ENCODE results near the gene LARGE1. TPM values are rescaled to one million over a fixed set of nuclear protein-coding genes. Genes with fewer than 3 reads are reported as not detected.

LARGE1 gene
- total RNA-seq = 10 to 100 TPM; 29.5 to 42.1 TPM

DNA sequence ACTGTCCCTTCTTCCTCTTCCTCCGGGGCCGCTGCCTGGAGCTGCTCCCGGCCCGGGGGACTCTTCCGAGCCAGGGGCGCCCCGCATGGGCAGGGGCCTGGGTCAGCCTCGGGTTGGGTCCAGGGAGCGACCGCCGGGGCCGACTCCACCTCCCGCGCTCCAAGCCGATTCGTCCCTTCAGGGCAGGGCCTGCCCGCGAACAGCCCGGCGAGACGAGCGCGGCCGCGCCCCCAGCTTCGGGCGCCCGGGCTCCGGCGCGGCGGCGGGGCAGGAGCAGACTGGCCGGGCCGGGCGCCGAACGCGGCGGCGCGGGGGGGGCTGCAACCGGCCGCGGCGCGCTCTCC is at the start of gene LARGE1:
LARGE1 (minus strand) TSS at position 280 of the 344 bp plus-strand sequence.
- Histone ChIP-seq H3K9me3 (no peaks in the 10 kb centered on the region), H3K4me1 (ENCODE audit: control insufficient read depth in 1 of 2, low read depth in 2 of 2) (peaks cover 3 to 29% of the 10 kb centered on the region in 2 donors)
- ATAC-seq (ENCODE audit: insufficient number of reproducible peaks, low FRiP score, low read depth) = peak; percentile 32

DNA sequence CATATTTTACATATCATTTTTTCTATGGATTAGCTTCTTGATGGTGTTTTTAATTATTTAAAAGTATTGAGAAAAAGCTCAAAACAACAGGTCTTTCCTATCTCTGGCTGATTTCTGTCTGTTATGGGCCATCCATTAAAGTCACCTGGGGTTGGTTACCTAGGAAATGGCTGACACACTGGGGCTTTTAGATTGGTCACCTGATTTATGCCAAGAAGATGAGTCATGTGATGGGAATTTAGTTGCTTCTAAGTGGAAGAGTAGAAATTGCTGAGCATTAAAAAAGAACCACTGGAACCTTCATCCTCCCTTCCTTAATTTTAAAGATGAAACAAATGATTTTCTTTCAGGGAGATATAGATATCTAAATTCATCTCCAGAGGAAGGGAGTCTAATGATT is 48.8 kb upstream of the LARGE1 start:
- Histone ChIP-seq H3K27ac (no peak overlapping the region), H3K4me3 (no peak overlapping the region), H3K4me1 (ENCODE audit: control insufficient read depth in 1 of 2, low read depth in 2 of 2) (no peaks in the 10 kb centered on the region), H3K36me3 (no peaks in the 10 kb centered on the region), H3K27me3 (replicated peaks; ENCODE audit: insufficient read depth) (no peaks in the 10 kb centered on the region), H3K9me3 (no peaks in the 10 kb centered on the region)
- no peak for ATAC-seq (ENCODE audit: insufficient number of reproducible peaks, low FRiP score, low read depth)
- TF ChIP-seq, protein P1, sequence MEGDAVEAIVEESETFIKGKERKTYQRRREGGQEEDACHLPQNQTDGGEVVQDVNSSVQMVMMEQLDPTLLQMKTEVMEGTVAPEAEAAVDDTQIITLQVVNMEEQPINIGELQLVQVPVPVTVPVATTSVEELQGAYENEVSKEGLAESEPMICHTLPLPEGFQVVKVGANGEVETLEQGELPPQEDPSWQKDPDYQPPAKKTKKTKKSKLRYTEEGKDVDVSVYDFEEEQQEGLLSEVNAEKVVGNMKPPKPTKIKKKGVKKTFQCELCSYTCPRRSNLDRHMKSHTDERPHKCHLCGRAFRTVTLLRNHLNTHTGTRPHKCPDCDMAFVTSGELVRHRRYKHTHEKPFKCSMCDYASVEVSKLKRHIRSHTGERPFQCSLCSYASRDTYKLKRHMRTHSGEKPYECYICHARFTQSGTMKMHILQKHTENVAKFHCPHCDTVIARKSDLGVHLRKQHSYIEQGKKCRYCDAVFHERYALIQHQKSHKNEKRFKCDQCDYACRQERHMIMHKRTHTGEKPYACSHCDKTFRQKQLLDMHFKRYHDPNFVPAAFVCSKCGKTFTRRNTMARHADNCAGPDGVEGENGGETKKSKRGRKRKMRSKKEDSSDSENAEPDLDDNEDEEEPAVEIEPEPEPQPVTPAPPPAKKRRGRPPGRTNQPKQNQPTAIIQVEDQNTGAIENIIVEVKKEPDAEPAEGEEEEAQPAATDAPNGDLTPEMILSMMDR (IDR thresholded peaks at IDR 0.05) = no peak
- DNase-seq (ENCODE audit: low spot score) = no peak

More for the DNA sequence above, at the start of gene LARGE1:
- peak within 1 kb of the TSS; percentile 70 to 71 for H3K27ac ChIP-seq
- TF ChIP-seq, protein P1 (IDR thresholded peaks at IDR 0.05) = no peak
- no peak for DNase-seq (ENCODE audit: low spot score)
- no peaks in the 10 kb centered on the region for H3K27me3 ChIP-seq (replicated peaks; ENCODE audit: insufficient read depth)
- H3K36me3 ChIP-seq = no peaks in the 10 kb centered on the region
- H3K4me3 ChIP-seq = peak within 1 kb of the TSS; percentile 89

DNA sequence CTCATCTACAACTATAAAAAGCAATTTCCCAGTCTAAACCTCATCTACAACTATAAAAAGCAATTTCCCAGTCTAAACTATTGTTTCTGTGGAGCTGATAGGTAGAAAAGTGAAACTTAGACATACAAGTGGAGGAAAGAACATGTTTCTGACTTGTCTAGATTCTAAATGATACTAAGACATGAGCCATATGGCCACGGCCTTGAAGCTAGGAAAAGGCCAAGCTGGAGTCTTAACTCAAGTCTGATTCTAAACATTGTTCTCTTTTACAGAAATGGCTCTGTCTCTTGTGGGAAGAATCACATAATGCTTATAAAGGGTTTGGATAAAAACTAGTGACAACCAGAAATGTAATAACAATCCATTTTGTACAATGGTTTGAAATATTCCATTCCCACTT is 43.8 kb upstream of the LARGE1 start:
- DNase-seq (ENCODE audit: low spot score) (no peak), ATAC-seq (ENCODE audit: insufficient number of reproducible peaks, low FRiP score, low read depth) (no peak)
- H3K4me1 ChIP-seq (ENCODE audit: control insufficient read depth in 1 of 2, low read depth in 2 of 2) = no peaks in the 10 kb centered on the region
- no peak overlapping the region for H3K27ac ChIP-seq
- H3K4me3 ChIP-seq = no peak overlapping the region
- no peaks in the 10 kb centered on the region for H3K9me3 ChIP-seq
- H3K27me3 ChIP-seq (replicated peaks; ENCODE audit: insufficient read depth) = no peaks in the 10 kb centered on the region
- H3K36me3 ChIP-seq = no peaks in the 10 kb centered on the region
- TF ChIP-seq, protein P1 (IDR thresholded peaks at IDR 0.05) = no peak

DNA sequence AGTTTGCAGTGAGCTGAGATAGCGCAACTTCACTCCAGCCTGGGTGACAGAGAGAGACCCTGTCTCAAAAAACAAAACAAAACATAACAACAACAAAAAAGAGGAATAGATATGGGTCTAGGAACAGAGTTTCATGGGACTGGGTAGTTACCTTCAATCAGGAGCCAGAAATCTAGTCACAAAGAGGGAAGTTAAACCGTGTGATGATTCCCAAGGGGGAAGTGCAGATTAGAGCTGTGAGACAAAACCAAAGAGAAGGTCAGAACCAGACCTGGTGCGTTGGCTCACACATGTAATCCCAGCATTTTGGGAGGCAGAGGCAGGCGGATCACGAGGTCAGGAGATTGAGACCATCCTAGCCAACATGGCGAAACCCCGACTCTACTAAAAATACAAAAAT is 42.1 kb upstream of the LARGE1 start:
- Histone ChIP-seq H3K27me3 (replicated peaks; ENCODE audit: insufficient read depth) (no peaks in the 10 kb centered on the region), H3K36me3 (no peaks in the 10 kb centered on the region), H3K9me3 (no peaks in the 10 kb centered on the region), H3K4me3 (no peak overlapping the region), H3K27ac (no peak overlapping the region), H3K4me1 (ENCODE audit: control insufficient read depth in 1 of 2, low read depth in 2 of 2) (no peaks in the 10 kb centered on the region)
- TF ChIP-seq, protein P1 (IDR thresholded peaks at IDR 0.05) = no peak
- ATAC-seq (ENCODE audit: insufficient number of reproducible peaks, low FRiP score, low read depth) = no peak
- no peak for DNase-seq (ENCODE audit: low spot score)

DNA sequence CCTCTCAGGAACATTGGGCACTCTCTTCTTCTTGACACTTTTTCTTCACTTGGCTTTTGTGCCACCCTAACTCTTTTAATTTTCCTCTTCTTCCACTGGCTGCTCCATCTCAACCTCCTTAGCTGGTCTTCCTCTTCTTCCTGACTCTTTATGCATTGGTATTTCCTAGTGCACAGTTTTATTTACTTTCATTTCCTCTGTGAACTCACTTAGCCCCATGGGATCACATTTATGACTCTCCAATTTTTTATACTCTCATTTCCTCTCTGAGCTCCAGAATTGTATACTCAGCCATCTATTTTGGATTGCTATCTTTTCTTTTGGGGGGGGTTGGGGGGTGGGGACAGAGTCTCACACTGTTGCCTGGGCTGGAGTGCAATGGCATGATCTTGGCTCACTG is 38.5 kb upstream of the LARGE1 start:
- Histone ChIP-seq H3K9me3 (no peaks in the 10 kb centered on the region), H3K36me3 (no peaks in the 10 kb centered on the region), H3K4me1 (ENCODE audit: control insufficient read depth in 1 of 2, low read depth in 2 of 2) (no peaks in the 10 kb centered on the region), H3K4me3 (no peak overlapping the region), H3K27me3 (replicated peaks; ENCODE audit: insufficient read depth) (no peaks in the 10 kb centered on the region), H3K27ac (no peak overlapping the region)
- no peak for ATAC-seq (ENCODE audit: insufficient number of reproducible peaks, low FRiP score, low read depth)
- no peak for DNase-seq (ENCODE audit: low spot score)
- TF ChIP-seq, protein P1 (IDR thresholded peaks at IDR 0.05) = no peak
